Lung microvascular endothelial cell (primary cell): ENCODE results near the gene WNT4. TPM values are rescaled to one million over a fixed set of nuclear protein-coding genes. Genes with fewer than 3 reads are reported as not detected.

ENCODE experiments used
- DNase-seq, 2 donors: peaks; one replicate each; pipeline versions ENCODE4 v3.0.0 to v3.0.0-alpha.2; 2010; ENCODE audit warnings: low read depth in 2 of 2
- total RNA-seq: library from RNA; depleted of rRNA; stranded (reverse); fragments of >200 nt; gene quantifications from 2 replicates; pipeline ENCODE4 v1.2.1, GENCODE V29; 2014

WNT4 gene
- total RNA-seq, 1 donor from 2014 or later, result 0.40 TPM

GRCh38 chr1:22114083-22115012 lies 28.5 kb downstream of the WNT4 start:
- DNase-seq, result peak; percentile 76 to 81

- DNase-seq, result no peak
These were observed 30.3 kb downstream of the WNT4 start for GRCh38 chr1:22112554-22112953.

GRCh38 chr1:22111620-22112019 lies 31.3 kb downstream of the WNT4 start:
- peak in 1 of 2 donors; percentile 61 for DNase-seq

- no peak for DNase-seq
These were observed 31.8 kb downstream of the WNT4 start for GRCh38 chr1:22111115-22111514.

GRCh38 chr1:22110016-22110415 lies 32.9 kb downstream of the WNT4 start:
- no peak for DNase-seq

GRCh38 chr1:22108339-22109105 lies 34.4 kb downstream of the WNT4 start:
- no peak for DNase-seq

- DNase-seq, result no peak
These were observed 35.8 kb downstream of the WNT4 start for GRCh38 chr1:22107126-22107525.

GRCh38 chr1:22105611-22106207 lies 37.2 kb downstream of the WNT4 start:
- DNase-seq, result peak; percentile 71 to 72

GRCh38 chr1:22104865-22105437 lies 37.9 kb downstream of the WNT4 start:
- no peak for DNase-seq

GRCh38 chr1:22104094-22104493 lies 38.8 kb downstream of the WNT4 start:
- no peak for DNase-seq

- no peak for DNase-seq
These were observed 40.2 kb downstream of the WNT4 start for GRCh38 chr1:22102746-22103145.

GRCh38 chr1:22101995-22102394 lies 40.9 kb downstream of the WNT4 start:
- no peak for DNase-seq

- no peak for DNase-seq
These were observed 41.7 kb downstream of the WNT4 start for GRCh38 chr1:22101199-22101598.

GRCh38 chr1:22100168-22100567 lies 42.7 kb downstream of the WNT4 start:
- DNase-seq, result no peak

- no peak for DNase-seq
These were observed 44.1 kb downstream of the WNT4 start for GRCh38 chr1:22098752-22099151.

GRCh38 chr1:22096463-22096862 lies 46.4 kb downstream of the WNT4 start:
- DNase-seq, result no peak

- DNase-seq, result no peak
These were observed 46.9 kb downstream of the WNT4 start for GRCh38 chr1:22096036-22096435.

GRCh38 chr1:22093513-22093912 lies 49.4 kb downstream of the WNT4 start:
- DNase-seq, result no peak

GRCh38 chr1:22092026-22092768 lies 50.7 kb downstream of the WNT4 start:
- peak in 1 of 2 donors; percentile 89 for DNase-seq

GRCh38 chr1:22090867-22091266 lies 52.0 kb downstream of the WNT4 start:
- DNase-seq, result no peak

GRCh38 chr1:22089787-22090186 lies 53.1 kb downstream of the WNT4 start:
- DNase-seq, result peak in 1 of 2 donors; percentile 24
